Prostate gland (tissue), 2 donors: ENCODE results near the gene PTPN2. TPM values are rescaled to one million over a fixed set of nuclear protein-coding genes. Genes with fewer than 3 reads are reported as not detected.

Experiments used
- DNase-seq: peaks from one replicate; pipeline ENCODE4 v3.0.0-alpha.2; 2019; ENCODE audit warnings: low spot score
- H3K27ac ChIP-seq, 2 donors: fragments of 200-600 bp; sonication (generic); 2 replicates each; pipeline ENCODE4 v1.5.1; 2017 to 2019
- H3K27me3 ChIP-seq: fragments of 200-600 bp; sonication (generic); replicated peaks from 2 replicates; pipeline ENCODE4 v1.5.1; 2019; ENCODE audit not compliant: insufficient read depth
- H3K36me3 ChIP-seq, 2 donors: fragments of 200-600 bp; sonication (generic); 1 replicate in 1 of 2; 2 replicates in 1 of 2; pipeline versions ENCODE4 v1.5.1 to v1.8.1; 2017 to 2019
- H3K4me1 ChIP-seq: fragments of 200-600 bp; sonication (generic); replicated peaks from 2 replicates; pipeline ENCODE4 v1.5.1; 2019
- H3K4me3 ChIP-seq, 2 donors: fragments of 200-600 bp; sonication (generic); 2 replicates each; pipeline ENCODE4 v1.5.1; 2017 to 2019
- H3K9me3 ChIP-seq: fragments of 200-600 bp; sonication (generic); 2 replicates; pipeline ENCODE4 v1.5.1; 2017
- POLR2A ChIP-seq: fragments of 450-650 bp; IDR thresholded peaks from one replicate; pipeline ENCODE4 v1.6.1; 2016; ENCODE audit warnings: antibody characterized with exemption, mild to moderate bottlenecking
- POLR2AphosphoS5 ChIP-seq: sonication (generic); formaldehyde crosslinking; IDR thresholded peaks from one replicate; pipeline ENCODE4 v1.6.1; 2017; ENCODE audit warnings: antibody characterized with exemption
- whole genome bisulfite sequencing: methylation state at CpG from one replicate; pipeline ENCODE4 v1.1.5; 2018; 5-methylcytosine and 5-hydroxymethylcytosine counted together
- intact Hi-C: fragments of 100-400 bp; cut with DNase I; formaldehyde crosslinking; loops from one replicate; pipeline ENCODE4 v1.14.2; 2022
- total RNA-seq, 2 donors: library from RNA; depleted of rRNA; stranded (reverse); fragments of >200 nt; gene quantifications; one replicate each; pipeline ENCODE4 v1.1.0, GENCODE V29; 2016
- TF ChIP-seq, protein P1 (sequence below), 4 experiments: fragments of 200-600 bp in 2 of 4; fragments of 450-650 bp in 2 of 4; sonication (generic) in 2 of 4; IDR thresholded peaks; 1 replicate in 3 of 4; 2 replicates in 1 of 4; pipeline ENCODE4 v1.5.1; 2016 to 2019; ENCODE audit warnings: antibody characterized with exemption in 4 of 4, mild to moderate bottlenecking in 2 of 4, moderate library complexity in 2 of 4

PTPN2 gene
- total RNA-seq, 2 donors from 2014 or later = 25.0 to 34.0 TPM

DNA sequence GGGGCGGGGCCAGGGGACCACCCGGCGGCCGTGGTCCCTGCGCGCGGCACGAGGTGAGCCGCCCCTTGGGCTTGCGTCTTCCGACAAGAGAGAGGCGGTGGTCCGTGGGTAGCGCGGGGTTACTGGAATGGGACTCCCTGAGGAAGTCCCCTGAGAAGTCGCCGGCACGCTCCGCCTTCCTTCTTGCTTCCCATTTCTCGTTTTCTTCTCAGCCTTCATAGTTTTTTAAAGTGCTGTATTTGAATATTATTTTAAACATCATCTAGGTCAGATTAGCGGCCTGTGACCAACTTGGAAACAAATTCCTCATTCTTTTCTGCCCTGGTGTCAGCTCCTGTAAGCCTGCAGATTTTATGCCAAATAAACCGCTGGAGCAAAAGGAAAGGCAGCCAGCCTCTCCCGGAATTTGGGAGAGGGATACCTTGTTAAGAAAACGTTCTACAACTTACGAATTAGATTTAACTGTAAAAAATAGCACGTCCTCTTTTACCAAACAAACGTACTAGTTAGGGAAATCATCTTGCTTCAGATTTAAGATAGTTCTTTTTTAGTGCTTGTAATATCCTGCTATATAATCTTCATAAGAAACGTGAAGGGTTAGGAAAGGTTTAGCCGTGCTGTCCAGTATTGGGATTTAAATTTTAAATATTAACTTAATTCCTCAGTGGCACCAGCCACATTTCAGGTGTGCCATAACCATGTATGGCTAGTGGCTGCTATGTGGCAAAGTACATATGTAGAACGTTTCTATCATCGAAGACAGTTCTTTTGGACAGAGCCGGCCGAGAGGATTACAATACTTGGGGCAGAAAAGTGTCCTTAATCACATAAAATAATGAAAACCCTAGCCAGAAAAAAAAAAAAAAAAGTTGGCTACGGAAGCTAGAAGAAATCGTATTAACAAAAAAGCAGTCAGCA is 628 bp upstream of the PTPN2 start:
- H3K4me1 ChIP-seq = no peaks in the 10 kb centered on the region
- peak overlapping the region; percentile 63 to 88 for H3K4me3 ChIP-seq
- no peaks in the 10 kb centered on the region for H3K9me3 ChIP-seq
- TF ChIP-seq POLR2A (no peak), POLR2AphosphoS5 (no peak)
- TF ChIP-seq, protein P1, sequence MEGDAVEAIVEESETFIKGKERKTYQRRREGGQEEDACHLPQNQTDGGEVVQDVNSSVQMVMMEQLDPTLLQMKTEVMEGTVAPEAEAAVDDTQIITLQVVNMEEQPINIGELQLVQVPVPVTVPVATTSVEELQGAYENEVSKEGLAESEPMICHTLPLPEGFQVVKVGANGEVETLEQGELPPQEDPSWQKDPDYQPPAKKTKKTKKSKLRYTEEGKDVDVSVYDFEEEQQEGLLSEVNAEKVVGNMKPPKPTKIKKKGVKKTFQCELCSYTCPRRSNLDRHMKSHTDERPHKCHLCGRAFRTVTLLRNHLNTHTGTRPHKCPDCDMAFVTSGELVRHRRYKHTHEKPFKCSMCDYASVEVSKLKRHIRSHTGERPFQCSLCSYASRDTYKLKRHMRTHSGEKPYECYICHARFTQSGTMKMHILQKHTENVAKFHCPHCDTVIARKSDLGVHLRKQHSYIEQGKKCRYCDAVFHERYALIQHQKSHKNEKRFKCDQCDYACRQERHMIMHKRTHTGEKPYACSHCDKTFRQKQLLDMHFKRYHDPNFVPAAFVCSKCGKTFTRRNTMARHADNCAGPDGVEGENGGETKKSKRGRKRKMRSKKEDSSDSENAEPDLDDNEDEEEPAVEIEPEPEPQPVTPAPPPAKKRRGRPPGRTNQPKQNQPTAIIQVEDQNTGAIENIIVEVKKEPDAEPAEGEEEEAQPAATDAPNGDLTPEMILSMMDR (IDR thresholded peaks at IDR 0.05) = no peak
- intact Hi-C loops = loop anchor here (2.0 to 10.0 kb wide), 3 partner anchors 106 to 610 kb away; partner anchors contain the start of genes CEP192 and PRELID3A
- H3K27ac ChIP-seq = peak overlapping the region; percentile 98 to 99
- H3K36me3 ChIP-seq = no peaks in the 10 kb centered on the region
- DNase-seq = no peak
- WGBS = 13% methylated on average over 34 of the region's 35 CpGs
- H3K27me3 ChIP-seq = no peaks in the 10 kb centered on the region

DNA sequence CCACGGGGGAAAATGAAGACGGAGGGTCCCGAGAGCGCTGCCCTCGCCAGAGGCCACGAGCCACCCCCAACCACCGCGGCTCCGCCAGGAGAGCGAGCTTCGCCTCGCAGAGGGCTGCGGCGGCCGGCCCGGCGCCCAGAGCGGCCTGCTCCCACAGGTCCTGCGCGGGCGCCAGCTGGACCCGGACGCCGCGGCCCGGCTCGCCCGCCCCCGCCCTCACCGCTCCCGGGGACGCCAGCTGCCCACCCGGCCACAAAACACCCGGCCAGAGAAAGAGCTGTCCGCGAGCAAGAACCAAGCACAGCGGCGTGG is 709 bp downstream of the PTPN2 start:
- intact Hi-C loops = loop anchor here (5.0 to 10.0 kb wide), 2 partner anchors 476 to 609 kb away; partner anchors contain the start of gene PRELID3A
- Histone ChIP-seq H3K4me1 (no peaks in the 10 kb centered on the region), H3K9me3 (no peaks in the 10 kb centered on the region), H3K4me3 (peak overlapping the region; percentile 63 to 88), H3K27ac (peak overlapping the region; percentile 98 to 99), H3K27me3 (no peaks in the 10 kb centered on the region), H3K36me3 (no peaks in the 10 kb centered on the region)
- 0% methylated on average over 2 of the region's 38 CpGs for WGBS
- DNase-seq = no peak
- TF ChIP-seq POLR2A (no peak), POLR2AphosphoS5 (no peak)
- TF ChIP-seq, protein P1 (IDR thresholded peaks at IDR 0.05) = no peak

DNA sequence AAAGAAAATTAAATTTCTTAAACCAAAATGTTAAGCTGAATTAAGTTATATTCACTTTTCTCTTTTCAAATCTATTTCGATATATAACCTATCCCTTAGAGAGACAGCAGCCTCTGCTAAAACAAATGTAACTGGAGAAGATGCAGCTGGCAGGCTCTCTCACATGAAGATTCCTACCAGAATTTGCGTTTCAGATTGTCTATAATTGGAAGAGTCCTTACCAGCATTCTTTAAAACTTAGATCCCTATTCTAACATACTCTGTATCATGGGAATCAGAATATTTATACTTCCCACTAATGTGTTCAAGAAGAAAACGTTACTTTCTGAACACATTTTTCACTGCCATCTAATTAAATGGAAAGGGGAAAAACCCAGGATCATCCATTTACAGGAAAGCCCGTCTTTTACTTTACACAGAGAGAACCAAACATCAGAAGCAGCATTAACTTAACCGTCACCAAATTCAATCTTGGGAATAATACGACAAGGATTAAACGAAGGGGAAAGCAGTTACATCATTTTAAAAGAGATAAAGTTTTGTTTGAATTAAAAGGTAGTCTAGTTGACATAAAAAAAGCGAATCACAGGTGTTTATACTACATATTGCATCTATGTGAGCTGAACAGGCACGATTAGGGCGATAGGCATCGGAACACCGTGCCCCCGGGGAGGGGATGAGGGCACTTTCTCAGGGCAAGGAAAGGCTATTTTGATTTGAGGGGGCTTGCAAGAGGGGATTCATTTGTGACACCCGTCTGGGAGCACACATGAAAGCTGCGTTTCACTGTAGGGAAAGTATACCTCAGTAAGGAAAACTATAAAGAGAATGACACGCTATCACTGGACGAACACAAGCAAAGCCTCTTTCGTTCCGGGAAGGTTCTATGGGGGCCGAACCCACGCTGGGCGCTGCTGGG is 1.3 kb downstream of the PTPN2 start:
- no peaks in the 10 kb centered on the region for H3K9me3 ChIP-seq
- no peaks in the 10 kb centered on the region for H3K36me3 ChIP-seq
- H3K4me3 ChIP-seq = peak overlapping the region; percentile 63 to 88
- intact Hi-C loops = loop anchor here (5.0 to 10.0 kb wide), 2 partner anchors 475 to 608 kb away; partner anchors contain the start of gene PRELID3A
- no peak for DNase-seq
- H3K4me1 ChIP-seq = no peaks in the 10 kb centered on the region
- H3K27ac ChIP-seq = peak overlapping the region; percentile 98 to 99
- 5% methylated on average over 22 of the region's 22 CpGs for WGBS
- TF ChIP-seq POLR2AphosphoS5 (no peak), POLR2A (no peak)
- TF ChIP-seq, protein P1 (IDR thresholded peaks at IDR 0.05) = no peak
- H3K27me3 ChIP-seq = no peaks in the 10 kb centered on the region

DNA sequence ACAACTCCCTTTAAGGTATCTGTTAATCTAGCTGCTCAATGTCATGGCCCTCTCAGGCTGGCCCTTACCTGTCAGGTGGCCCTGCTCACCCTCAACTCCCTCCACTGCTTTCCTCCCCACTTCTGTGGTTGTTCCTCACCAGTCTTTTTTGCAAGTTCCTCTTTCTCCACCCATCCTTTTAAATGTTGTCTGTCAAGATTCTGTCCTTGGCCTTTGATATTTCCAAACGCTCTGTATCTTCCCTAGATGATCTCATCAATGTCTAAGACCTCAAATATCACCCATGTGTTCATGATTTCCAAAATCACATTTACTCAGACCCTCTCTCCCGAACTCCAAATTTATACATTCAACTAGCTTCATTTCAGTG is 3.5 kb downstream of the PTPN2 start:
- no peaks in the 10 kb centered on the region for H3K36me3 ChIP-seq
- H3K27me3 ChIP-seq = no peaks in the 10 kb centered on the region
- intact Hi-C loops = loop anchor here (5.0 to 10.0 kb wide), 2 partner anchors 473 to 606 kb away; partner anchors contain the start of gene PRELID3A
- H3K9me3 ChIP-seq = no peaks in the 10 kb centered on the region
- no peak for TF ChIP-seq POLR2AphosphoS5
- H3K27ac ChIP-seq = no peak overlapping the region
- H3K4me1 ChIP-seq = no peaks in the 10 kb centered on the region
- 79% methylated on average over 2 of the region's 2 CpGs for WGBS
- DNase-seq = no peak
- H3K4me3 ChIP-seq = no peak overlapping the region
